PC-9 (cell line): ENCODE measurements around the gene E2F6. TPM values are rescaled to one million over a fixed set of nuclear protein-coding genes. Genes with fewer than 3 reads are reported as not detected.

ENCODE experiments used
- BruUV-seq: library from RNA; stranded (reverse); fragments of 400-500 nt; replicated peaks from 2 replicates; lab custom pipeline; 2021; lab: Mats Ljungman, UMichigan
- CTCF ChIA-PET: fragments of 300-600 bp; sonication (Branson Sonifier 250); formaldehyde crosslinking; loops from one replicate; lab custom pipeline; 2022; ENCODE audit warnings: antibody characterized with exemption; lab: Charles Lee
- POLR2A ChIA-PET: fragments of 300-600 bp; sonication (Branson Sonifier 250); formaldehyde crosslinking; loops from one replicate; lab custom pipeline; 2022; ENCODE audit warnings: antibody characterized with exemption; ENCODE audit not compliant: unreplicated experiment; lab: Charles Lee
- DNase-seq, 2 experiments: peaks; one replicate each; pipeline versions ENCODE4 v3.0.0 to v3.0.0-alpha.2; 2015 to 2022; ENCODE audit warnings: mixed read lengths in 1 of 2
- H2AFZ ChIP-seq: fragments of 200-600 bp; sonication (generic); 2 replicates; pipeline ENCODE4 v1.8.1; 2017; ENCODE audit warnings: antibody characterized with exemption
- H3F3A ChIP-seq: fragments of 200-600 bp; sonication (generic); 2 replicates; pipeline ENCODE4 v1.8.1; 2017; ENCODE audit warnings: antibody characterized with exemption, mild to moderate bottlenecking, low read depth; ENCODE audit not compliant: insufficient read depth
- H3K27ac ChIP-seq: fragments of 200-600 bp; sonication (generic); 2 replicates; pipeline ENCODE4 v1.6.1; 2016; ENCODE audit warnings: mixed run types
- H3K27me3 ChIP-seq: fragments of 200-600 bp; sonication (generic); 2 replicates; pipeline ENCODE4 v1.6.1; 2016; ENCODE audit warnings: low read depth, mixed run types; ENCODE audit not compliant: insufficient read depth
- H3K36me3 ChIP-seq: fragments of 200-600 bp; sonication (generic); 2 replicates; pipeline ENCODE4 v1.6.1; 2016; ENCODE audit warnings: low read depth, mixed run types
- H3K4me1 ChIP-seq: fragments of 200-600 bp; sonication (generic); replicated peaks from 2 replicates; pipeline ENCODE4 v1.6.1; 2016; ENCODE audit warnings: mixed run types; ENCODE audit not compliant: insufficient read depth
- H3K4me2 ChIP-seq: fragments of 200-600 bp; sonication (generic); 2 replicates; pipeline ENCODE4 v1.6.1; 2017; ENCODE audit warnings: mixed run types
- H3K4me3 ChIP-seq: fragments of 200-600 bp; sonication (generic); 2 replicates; pipeline ENCODE4 v1.6.1; 2016; ENCODE audit warnings: mixed run types
- H3K79me2 ChIP-seq: fragments of 200-600 bp; sonication (generic); 2 replicates; pipeline ENCODE4 v1.6.1; 2017; ENCODE audit warnings: low read depth, mixed run types
- H3K9me2 ChIP-seq: fragments of 200-600 bp; sonication (generic); 2 replicates; pipeline ENCODE4 v1.8.1; 2017; ENCODE audit warnings: mild to moderate bottlenecking; ENCODE audit not compliant: insufficient read depth
- H3K9me3 ChIP-seq: fragments of 200-600 bp; sonication (generic); 2 replicates; pipeline ENCODE4 v1.8.1; 2016; ENCODE audit warnings: low read depth; ENCODE audit not compliant: insufficient read depth
- H4K20me1 ChIP-seq: fragments of 200-600 bp; sonication (generic); 2 replicates; pipeline ENCODE4 v1.8.1; 2017; ENCODE audit not compliant: insufficient read depth
- EZH2 ChIP-seq: fragments of 200-600 bp; sonication (generic); IDR thresholded peaks from 2 replicates; pipeline ENCODE4 v1.8.0; 2017; ENCODE audit warnings: antibody characterized with exemption, low read depth
- intact Hi-C: fragments of 100-400 bp; cut with micrococcal nuclease; formaldehyde crosslinking; loops from one replicate; pipeline ENCODE4 v1.10.0; 2022; ENCODE audit not compliant: unreplicated experiment
- total RNA-seq: library from RNA; stranded (reverse); gene quantifications from 2 replicates; pipeline ENCODE4 v1.2.3, GENCODE V29; 2021
- TF ChIP-seq, protein P1 (sequence below): fragments of 200-600 bp; sonication (generic); conservative IDR thresholded peaks from 2 replicates; pipeline ENCODE4 v1.6.1; 2017; ENCODE audit warnings: mixed run types, antibody characterized with exemption, mild to moderate bottlenecking, moderate library complexity

Gene E2F6
- total RNA-seq, 1 experiment from 2014 or later = 15.2 TPM

DNA sequence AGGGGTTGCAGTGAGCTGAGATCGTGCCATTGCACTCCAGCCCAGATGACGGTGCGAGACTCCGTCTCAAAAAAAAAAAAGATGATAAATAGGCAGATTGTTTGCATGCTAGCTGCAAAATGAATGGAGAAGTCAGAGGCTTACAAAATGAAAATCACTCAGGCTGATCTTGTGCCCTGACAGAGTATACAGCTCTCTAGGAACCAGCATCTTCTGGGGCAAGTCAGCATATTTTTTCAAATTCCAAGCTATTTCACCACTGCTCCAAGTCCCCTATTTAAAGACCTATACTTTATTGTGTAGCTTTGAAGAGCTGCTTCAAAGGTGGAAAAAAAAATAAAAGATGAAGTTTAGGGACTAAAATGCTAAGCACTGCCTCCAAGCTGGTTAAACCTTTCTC lies 6.1 kb downstream of the E2F6 start:
- H3K9me2 ChIP-seq = no peaks in the 10 kb centered on the region
- peaks cover 98% of the 10 kb centered on the region for H3K79me2 ChIP-seq
- intact Hi-C loops = no loop called here
- no peak for DNase-seq
- no TSS peak for BruUV-seq
- H3K27ac ChIP-seq = no peak overlapping the region
- POLR2A ChIA-PET = no interaction called here
- CTCF ChIA-PET = interaction anchor here (1.1 kb wide), 1 partner anchor 225 kb away, joined by 4 read pairs; no protein-coding TSS in a partner anchor
- TF ChIP-seq EZH2 = no peak
- TF ChIP-seq, protein P1, sequence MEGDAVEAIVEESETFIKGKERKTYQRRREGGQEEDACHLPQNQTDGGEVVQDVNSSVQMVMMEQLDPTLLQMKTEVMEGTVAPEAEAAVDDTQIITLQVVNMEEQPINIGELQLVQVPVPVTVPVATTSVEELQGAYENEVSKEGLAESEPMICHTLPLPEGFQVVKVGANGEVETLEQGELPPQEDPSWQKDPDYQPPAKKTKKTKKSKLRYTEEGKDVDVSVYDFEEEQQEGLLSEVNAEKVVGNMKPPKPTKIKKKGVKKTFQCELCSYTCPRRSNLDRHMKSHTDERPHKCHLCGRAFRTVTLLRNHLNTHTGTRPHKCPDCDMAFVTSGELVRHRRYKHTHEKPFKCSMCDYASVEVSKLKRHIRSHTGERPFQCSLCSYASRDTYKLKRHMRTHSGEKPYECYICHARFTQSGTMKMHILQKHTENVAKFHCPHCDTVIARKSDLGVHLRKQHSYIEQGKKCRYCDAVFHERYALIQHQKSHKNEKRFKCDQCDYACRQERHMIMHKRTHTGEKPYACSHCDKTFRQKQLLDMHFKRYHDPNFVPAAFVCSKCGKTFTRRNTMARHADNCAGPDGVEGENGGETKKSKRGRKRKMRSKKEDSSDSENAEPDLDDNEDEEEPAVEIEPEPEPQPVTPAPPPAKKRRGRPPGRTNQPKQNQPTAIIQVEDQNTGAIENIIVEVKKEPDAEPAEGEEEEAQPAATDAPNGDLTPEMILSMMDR = no peak
- H3K36me3 ChIP-seq = peaks cover 33% of the 10 kb centered on the region
- H3K4me3 ChIP-seq = no peak overlapping the region
- peaks cover 12% of the 10 kb centered on the region for H3K4me1 ChIP-seq
- H3K9me3 ChIP-seq = no peaks in the 10 kb centered on the region
- H3K27me3 ChIP-seq = no peaks in the 10 kb centered on the region
- H2AFZ ChIP-seq = no peak overlapping the region
- H3K4me2 ChIP-seq = no peak overlapping the region
- H3F3A ChIP-seq = no peaks in the 10 kb centered on the region; the same call in 1 of the 2 replicates
- H4K20me1 ChIP-seq = peaks cover 97% of the 10 kb centered on the region

DNA sequence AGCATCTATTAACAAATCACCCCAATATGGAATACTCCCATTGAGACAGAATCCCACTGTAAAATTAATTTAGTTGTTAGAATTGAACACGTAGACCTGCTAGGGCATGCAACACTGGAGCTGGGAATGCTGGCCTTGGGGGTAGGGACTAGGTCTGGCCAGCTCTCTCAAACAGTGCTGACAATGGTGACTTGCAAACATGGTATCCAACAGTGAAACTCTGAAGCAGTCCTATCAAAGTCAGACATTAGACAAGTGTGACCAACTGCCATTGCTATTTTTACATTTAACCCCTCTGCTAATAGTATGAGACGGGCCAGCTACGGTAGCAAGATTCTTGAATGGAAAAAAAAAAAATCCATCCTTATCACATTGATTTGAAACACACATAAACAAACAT lies 7.2 kb downstream of the E2F6 start:
- DNase-seq = no peak
- Histone ChIP-seq H3K36me3 (peaks cover 33% of the 10 kb centered on the region), H3K27me3 (no peaks in the 10 kb centered on the region), H3K9me3 (no peaks in the 10 kb centered on the region), H2AFZ (no peak overlapping the region), H3K79me2 (peaks cover 95% of the 10 kb centered on the region), H4K20me1 (peaks cover 99% of the 10 kb centered on the region), H3K4me1 (0 out of 2 replicates have a peak, but pooled peaks cover 8% of the 10 kb centered on the region), H3K9me2 (no peaks in the 10 kb centered on the region), H3F3A (no peaks in the 10 kb centered on the region; the same call in 1 of the 2 replicates), H3K4me3 (no peak overlapping the region), H3K4me2 (no peak overlapping the region), H3K27ac (no peak overlapping the region)
- ChIA-PET CTCF (interaction anchor here (0.6 kb wide), 1 partner anchor 327 kb away, joined by 3 read pairs; no protein-coding TSS in a partner anchor), POLR2A (no interaction called here)
- TF ChIP-seq EZH2 = no peak
- TF ChIP-seq, protein P1 = no peak
- intact Hi-C loops = no loop called here
- no TSS peak for BruUV-seq

DNA sequence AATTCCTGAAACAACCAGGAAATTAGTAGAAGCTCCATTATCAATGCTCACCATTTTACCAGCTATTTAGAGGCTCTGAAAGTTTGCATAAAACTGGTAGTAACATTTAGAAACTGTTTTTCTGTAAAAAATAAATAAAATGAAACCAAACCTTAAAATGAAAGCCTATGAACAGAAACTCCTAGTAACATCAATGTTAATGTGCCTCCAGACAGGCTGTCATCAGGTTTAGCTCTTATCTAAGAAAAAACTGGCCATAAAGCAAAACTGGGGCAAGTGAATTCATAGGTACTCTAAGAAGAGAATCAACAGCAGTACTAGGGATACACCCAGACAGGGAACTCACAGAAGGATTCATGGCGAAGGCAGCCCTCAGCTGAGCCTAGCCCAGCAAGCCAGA lies 8.0 kb downstream of the E2F6 start:
- BruUV-seq = no TSS peak
- intact Hi-C loops = no loop called here
- H4K20me1 ChIP-seq = peaks cover 99% of the 10 kb centered on the region

More for the DNA sequence above, 8.0 kb downstream of the E2F6 start:
- peaks cover 32% of the 10 kb centered on the region for H3K36me3 ChIP-seq
- no peak overlapping the region for H3K4me2 ChIP-seq
- H3K27me3 ChIP-seq = no peaks in the 10 kb centered on the region
- ChIA-PET CTCF (interaction anchor here (0.6 to 0.7 kb wide), 2 partner anchors 326 to 349 kb away, joined by 3 to 4 read pairs; no protein-coding TSS in a partner anchor), POLR2A (interaction anchor here (0.5 to 0.8 kb wide), 2 partner anchors 11 to 104 kb away, joined by 3 to 8 read pairs; no protein-coding TSS in a partner anchor)
- no peaks in the 10 kb centered on the region for H3K9me3 ChIP-seq
- no peaks in the 10 kb centered on the region for H3K9me2 ChIP-seq
- H3K79me2 ChIP-seq = peaks cover 91% of the 10 kb centered on the region
- no peak overlapping the region for H2AFZ ChIP-seq
- no peak for DNase-seq
- no peak overlapping the region for H3K4me3 ChIP-seq
- no peak overlapping the region for H3K27ac ChIP-seq
- H3F3A ChIP-seq = no peaks in the 10 kb centered on the region; the same call in 1 of the 2 replicates
- no peak for TF ChIP-seq EZH2
- TF ChIP-seq, protein P1 = no peak
- 0 out of 2 replicates have a peak, but pooled peaks cover 2% of the 10 kb centered on the region for H3K4me1 ChIP-seq
